ENCODE data around the gene FAM53B.

FAM53B gene

GRCh38 chr10:124694481-124695220 lies 49.5 kb downstream of the FAM53B start:
- no peak for DNase-seq

GRCh38 chr10:124693801-124694416 lies 50.3 kb downstream of the FAM53B start:
- DNase-seq = no peak

- no peak for DNase-seq
Observed at GRCh38 chr10:124693396-124693795, 50.8 kb downstream of the FAM53B start.

- DNase-seq = no peak
Observed at GRCh38 chr10:124692100-124692446, 52.1 kb downstream of the FAM53B start.

GRCh38 chr10:124691421-124692099 lies 52.6 kb downstream of the FAM53B start:
- DNase-seq = no peak

DNA sequence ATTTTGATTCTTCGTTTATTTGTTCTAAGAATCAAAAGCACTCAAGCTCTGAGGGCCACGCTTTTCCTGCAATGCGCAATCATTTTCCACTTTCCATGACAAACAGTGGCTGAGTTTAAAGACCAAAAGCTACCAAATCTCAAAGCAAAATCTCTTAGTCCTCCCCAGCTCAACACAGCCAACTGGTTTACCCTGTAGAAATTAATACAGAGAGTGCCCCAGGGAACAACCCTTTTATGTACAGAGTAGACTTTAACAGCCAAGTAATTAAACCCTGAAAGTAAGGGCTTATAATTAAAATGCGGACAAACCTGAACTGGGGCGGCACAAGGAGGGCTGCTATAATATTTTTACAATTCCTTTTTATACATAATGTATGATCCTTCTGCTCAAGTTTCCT lies 53.2 kb downstream of the FAM53B start:
- DNase-seq = no peak

GRCh38 chr10:124689911-124690498 lies 54.2 kb downstream of the FAM53B start:
- DNase-seq = no peak

DNA sequence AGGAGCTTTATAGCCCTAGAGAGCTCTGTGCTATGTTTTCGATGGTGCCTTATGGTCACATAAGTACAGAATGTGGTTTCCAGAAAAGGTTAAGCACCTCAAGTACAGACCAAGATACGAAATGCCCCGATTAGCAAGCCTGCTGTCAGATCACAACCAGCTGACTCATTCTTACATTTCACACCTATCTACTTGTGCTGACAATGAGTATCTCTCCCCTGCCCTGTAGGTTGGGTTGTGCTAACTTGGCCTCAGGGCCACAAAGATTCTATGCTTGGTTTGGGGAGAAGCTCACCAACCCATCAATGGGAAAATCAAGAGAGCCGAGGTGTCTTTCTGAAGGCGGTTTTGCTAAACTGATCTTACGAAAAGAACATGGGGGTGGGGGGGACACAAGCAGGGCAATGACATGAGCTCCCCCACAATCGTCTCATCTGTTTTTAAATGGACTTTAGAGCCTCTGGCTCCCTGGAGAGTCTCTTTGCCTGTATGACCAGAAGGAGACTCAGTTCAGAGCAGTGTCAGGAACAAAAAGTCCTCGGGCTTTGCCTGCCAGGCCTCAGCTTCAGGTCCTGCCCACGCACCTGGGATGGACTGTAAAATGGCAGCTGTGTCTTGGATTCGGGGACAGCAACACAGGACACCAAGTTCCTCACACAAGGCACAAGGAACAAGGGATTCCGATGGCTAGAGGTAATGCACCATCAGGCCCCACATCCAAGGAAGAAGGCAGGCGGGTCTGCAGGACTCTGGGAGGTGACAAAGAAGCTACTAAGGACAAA lies 55.1 kb downstream of the FAM53B start:
- no peak for DNase-seq

DNA sequence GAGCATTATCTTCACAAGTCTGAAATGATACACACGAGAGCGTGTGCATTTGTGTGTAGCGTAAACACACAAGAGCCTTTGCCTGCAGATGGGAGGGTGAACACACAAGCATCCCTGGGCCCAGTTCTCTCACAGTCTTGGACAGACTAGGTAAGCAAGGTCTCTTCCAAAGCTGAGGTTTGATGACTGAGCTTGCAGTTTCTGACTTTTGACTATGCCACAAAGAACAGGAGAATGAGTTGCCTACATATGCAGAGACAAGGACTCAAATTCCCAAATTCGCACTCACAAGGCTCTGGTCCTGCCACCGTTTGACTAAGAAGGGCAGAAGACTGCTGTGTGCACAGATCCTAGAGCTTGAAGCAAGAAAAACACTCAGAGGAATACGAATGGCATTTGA lies 55.8 kb downstream of the FAM53B start:
- no peak for DNase-seq

DNA sequence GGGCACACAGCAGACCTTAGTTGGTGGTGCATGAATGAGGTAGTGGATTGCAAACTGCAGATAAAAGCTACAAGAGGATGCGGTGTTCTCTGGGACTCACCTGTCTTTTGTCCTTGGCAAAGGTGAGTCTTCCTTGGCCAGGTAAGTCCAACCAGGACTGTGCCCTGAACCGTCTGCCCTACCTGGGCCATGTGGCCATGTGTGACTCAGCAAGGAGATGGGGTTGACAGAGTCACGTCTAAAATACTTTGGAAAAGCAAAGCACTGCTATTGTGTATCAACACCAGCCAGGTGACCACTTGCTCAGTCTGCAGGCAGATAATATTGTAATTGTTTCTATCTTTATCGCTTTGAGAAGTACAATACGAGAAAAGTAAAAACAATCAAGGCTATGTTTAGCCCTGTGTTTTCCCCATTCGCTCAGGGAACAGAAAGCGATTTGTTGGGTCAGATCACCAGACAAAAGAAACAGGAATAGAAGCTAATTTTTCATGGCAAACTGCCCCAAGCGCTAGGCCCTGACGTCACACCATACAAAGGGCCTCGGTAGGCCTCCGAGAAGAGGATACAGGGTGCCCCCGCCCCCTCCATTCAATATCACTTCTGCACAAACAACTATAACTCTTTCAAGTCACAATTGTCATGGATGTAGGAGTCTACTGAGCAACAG lies 57.3 kb downstream of the FAM53B start:
- DNase-seq = no peak

DNA sequence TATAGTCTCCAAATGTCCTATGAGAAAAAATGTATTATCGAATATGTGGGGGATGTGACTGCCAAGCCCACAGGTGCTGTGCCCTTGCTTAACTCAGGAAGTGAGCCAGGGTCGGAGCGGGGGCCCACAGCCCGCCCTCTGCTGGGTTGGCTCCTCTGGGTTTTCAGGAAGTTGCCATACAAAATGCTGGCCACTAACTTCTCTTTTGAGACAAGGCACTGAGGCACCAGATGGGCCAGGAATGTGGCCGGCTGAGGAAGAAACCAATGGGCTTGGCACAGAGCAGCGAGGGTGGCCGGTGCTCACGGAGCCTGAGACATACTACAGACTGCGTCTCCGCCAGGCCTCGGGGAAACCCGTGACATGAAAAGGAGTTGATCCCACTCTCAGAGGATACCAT lies 58.9 kb downstream of the FAM53B start:
- DNase-seq = no peak

GRCh38 chr10:124683814-124684213 lies 60.4 kb downstream of the FAM53B start:
- no peak for DNase-seq

GRCh38 chr10:124681626-124682552 lies 62.3 kb downstream of the FAM53B start:
- no peak for DNase-seq

DNA sequence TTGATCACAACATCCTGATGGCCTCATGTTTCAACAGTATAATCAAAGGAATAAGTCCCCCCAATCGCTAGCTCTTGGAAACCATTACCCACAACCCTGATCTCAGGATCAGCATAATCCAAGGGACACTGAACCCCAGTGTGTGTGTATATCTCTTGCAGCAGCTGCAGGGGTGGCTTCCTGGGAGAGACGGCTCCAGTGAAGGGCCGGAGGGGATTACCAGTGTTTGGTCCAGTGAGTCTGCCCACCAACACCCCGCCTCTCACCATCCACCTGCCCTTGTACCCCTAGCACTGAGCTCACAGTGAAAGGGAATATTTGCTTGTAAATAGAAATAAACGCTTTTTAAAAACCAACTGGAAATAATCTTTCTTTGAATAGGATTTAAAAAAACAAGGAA lies 63.1 kb downstream of the FAM53B start:
- no peak for DNase-seq

- DNase-seq = no peak
Observed at GRCh38 chr10:124680675-124681074, 63.5 kb downstream of the FAM53B start.

DNA sequence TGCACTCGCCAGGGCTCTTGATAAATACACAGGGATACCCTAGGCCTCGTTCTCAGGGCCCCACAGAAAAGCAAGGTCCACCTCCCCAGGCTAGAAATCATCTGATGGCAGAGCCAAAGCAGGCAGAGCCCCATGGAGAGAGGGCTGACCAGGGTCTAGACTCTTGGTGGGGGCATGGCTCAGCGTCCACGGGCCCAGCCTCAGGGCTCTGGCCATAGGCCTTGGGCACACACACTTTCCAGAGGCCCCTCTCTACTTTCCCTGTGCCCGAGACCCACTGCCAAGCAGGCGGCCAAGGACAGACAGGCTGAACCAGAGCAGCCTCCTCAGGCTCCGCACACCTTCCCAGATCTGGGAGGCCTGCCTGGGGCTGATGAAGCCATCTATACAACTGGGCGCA lies 64.8 kb downstream of the FAM53B start:
- no peak for DNase-seq

- no peak for DNase-seq
Observed at GRCh38 chr10:124678557-124679240, 65.5 kb downstream of the FAM53B start.

DNA sequence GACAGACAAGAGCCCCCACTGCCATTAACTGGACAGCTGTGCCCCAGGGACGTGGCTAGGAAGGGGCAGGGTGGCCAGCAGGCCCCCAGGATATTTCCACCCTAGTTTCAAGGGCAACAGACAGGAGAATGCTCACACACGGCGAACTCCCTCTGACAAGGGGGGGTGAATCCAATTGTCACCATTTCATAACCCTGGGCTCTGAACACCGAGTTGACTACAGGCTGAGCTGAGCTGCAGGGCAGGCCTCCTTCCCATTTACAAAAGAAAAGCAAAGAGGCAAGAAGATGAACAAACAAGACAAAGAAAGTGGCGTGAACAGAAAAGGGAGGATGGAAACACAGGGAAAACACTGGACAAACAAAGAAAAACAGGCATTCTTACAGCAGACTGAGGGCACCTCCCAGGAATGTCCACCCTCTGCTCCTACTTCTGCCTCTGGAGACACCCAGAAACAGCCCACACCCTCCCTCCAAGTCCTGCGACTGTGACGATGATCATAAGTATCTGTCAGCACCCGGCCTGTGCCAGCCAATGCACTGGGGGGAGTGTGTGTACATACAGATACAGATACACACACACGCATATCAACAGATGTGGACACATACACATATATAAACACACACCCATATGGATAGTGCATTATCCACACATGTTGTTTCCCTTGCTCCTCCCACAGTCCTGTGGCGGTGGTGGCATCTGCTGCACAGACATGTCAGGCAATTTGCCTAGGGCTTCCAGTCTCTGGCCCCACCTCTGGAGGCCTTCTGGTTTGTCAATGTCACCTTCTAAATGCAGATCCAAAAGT lies 66.2 kb downstream of the FAM53B start:
- DNase-seq = no peak

GRCh38 chr10:124677293-124677699 lies 66.9 kb downstream of the FAM53B start:
- no peak for DNase-seq
